ENCODE results near the gene KCNMB1. TPM values are rescaled to one million over a fixed set of nuclear protein-coding genes. Genes with fewer than 3 reads are reported as not detected.

The KCNMB1 gene
- total and polyA plus RNA-seq, 2 of the 13 experiments (the other 11 are each of a cell fraction or from before 2014, with no cell fraction given), result not detected

DNA sequence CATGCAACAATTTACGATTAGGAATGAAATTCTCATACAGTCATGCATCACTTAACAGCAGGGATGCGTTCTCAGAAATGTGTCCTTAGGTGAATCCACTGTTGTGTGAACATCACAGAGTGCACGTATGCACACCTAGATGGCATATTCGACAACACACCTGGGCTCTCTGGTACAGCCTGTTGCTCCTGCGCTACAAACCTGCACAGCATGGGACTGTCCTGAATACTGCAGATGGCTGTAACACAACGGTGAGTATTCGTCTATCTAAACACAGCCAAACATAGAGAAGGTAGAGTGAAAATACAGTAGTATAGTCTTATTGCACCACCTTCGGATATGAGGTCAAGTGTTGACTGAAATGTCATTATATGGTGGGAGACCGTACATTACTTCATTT is 47.6 kb downstream of the KCNMB1 start (continued):
- TF ChIP-seq, protein P1, sequence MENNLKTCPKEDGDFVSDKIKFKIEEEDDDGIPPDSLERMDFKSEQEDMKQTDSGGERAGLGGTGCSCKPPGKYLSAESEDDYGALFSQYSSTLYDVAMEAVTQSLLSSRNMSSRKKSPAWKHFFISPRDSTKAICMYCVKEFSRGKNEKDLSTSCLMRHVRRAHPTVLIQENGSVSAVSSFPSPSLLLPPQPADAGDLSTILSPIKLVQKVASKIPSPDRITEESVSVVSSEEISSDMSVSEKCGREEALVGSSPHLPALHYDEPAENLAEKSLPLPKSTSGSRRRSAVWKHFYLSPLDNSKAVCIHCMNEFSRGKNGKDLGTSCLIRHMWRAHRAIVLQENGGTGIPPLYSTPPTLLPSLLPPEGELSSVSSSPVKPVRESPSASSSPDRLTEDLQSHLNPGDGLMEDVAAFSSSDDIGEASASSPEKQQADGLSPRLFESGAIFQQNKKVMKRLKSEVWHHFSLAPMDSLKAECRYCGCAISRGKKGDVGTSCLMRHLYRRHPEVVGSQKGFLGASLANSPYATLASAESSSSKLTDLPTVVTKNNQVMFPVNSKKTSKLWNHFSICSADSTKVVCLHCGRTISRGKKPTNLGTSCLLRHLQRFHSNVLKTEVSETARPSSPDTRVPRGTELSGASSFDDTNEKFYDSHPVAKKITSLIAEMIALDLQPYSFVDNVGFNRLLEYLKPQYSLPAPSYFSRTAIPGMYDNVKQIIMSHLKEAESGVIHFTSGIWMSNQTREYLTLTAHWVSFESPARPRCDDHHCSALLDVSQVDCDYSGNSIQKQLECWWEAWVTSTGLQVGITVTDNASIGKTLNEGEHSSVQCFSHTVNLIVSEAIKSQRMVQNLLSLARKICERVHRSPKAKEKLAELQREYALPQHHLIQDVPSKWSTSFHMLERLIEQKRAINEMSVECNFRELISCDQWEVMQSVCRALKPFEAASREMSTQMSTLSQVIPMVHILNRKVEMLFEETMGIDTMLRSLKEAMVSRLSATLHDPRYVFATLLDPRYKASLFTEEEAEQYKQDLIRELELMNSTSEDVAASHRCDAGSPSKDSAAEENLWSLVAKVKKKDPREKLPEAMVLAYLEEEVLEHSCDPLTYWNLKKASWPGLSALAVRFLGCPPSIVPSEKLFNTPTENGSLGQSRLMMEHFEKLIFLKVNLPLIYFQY (CRISPR knock-in tag; IDR thresholded peaks at IDR 0.05; ENCODE audit: borderline replicate concordance), result no peak
- TF ChIP-seq TBL1XR1 (IDR thresholded peaks at IDR 0.05; ENCODE audit: borderline replicate concordance, low read length, partially characterized antibody) (no peak), NFKBIZ (CRISPR knock-in tag; IDR thresholded peaks at IDR 0.05) (no peak)
- TF ChIP-seq, protein P2, sequence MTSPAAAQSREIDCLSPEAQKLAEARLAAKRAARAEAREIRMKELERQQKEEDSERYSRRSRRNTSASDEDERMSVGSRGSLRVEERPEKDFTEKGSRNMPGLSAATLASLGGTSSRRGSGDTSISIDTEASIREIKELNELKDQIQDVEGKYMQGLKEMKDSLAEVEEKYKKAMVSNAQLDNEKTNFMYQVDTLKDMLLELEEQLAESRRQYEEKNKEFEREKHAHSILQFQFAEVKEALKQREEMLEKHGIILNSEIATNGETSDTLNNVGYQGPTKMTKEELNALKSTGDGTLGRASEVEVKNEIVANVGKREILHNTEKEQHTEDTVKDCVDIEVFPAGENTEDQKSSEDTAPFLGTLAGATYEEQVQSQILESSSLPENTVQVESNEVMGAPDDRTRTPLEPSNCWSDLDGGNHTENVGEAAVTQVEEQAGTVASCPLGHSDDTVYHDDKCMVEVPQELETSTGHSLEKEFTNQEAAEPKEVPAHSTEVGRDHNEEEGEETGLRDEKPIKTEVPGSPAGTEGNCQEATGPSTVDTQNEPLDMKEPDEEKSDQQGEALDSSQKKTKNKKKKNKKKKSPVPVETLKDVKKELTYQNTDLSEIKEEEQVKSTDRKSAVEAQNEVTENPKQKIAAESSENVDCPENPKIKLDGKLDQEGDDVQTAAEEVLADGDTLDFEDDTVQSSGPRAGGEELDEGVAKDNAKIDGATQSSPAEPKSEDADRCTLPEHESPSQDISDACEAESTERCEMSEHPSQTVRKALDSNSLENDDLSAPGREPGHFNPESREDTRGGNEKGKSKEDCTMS (CRISPR knock-in tag; conservative IDR thresholded peaks at IDR 0.05), result no peak

DNA sequence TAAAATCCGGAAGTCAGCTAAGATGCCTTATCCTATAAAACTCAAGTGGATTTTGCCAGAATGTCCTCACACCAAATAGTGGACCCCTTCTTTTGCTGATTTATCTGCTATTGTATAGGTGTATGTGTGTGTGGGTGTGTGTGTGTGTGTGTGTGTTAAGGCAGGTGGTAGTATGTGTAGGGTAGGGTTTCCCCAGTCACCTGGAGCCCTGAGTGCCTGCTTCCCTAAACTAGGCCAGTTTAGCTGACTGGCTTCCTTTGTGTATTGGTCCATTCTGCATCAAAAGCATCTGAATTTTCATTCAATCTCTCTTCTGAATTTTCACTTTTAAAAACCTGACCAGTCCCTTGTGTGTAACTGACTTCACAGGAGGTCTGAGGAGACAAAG is 49.4 kb downstream of the KCNMB1 start:
- in situ Hi-C loops (cut with HindIII; ENCODE audit: extremely low pct_ligation_motif_present, low pct_unique_long_range_greater_than_20kb) (no loop called here), intact Hi-C loops (cut with micrococcal nuclease; ENCODE audit: unreplicated experiment) (no loop called here)
- BruUV-seq (replicated peaks), result no TSS peak
- DNase-seq (ENCODE audit: low spot score), result no peak
- CTCF ChIA-PET (ENCODE audit: low intra/inter-chr PET ratio, low total read pairs), result no interaction called here
- H3K4me1 ChIP-seq (ENCODE audit: insufficient read depth, low read length), result no peaks in the 10 kb centered on the region
- 40% methylated on average over 1 of the region's 1 CpG for WGBS (ENCODE audit: low lambda C conversion rate)
- H3K4me2 ChIP-seq (ENCODE audit: low read depth, low read length), result no peak overlapping the region
- H3K9ac ChIP-seq (ENCODE audit: insufficient read depth, low read depth, low read length), result no peak overlapping the region
- H3K4me3 ChIP-seq (replicated peaks in 1 of 3; ENCODE audit: insufficient read depth in 1 of 3, low read depth in 2 of 3, low read length in 3 of 3), result no peak overlapping the region
- no peak overlapping the region for H3K27ac ChIP-seq (ENCODE audit: extremely low read length, insufficient read depth, low read length)
- TF ChIP-seq RXRB (CRISPR knock-in tag; IDR thresholded peaks at IDR 0.05; ENCODE audit: borderline replicate concordance) (no peak), ZNF788 (CRISPR knock-in tag; IDR thresholded peaks at IDR 0.05; ENCODE audit: borderline replicate concordance) (no peak), CC2D1A (CRISPR knock-in tag; IDR thresholded peaks at IDR 0.05) (no peak), ZNF780A (CRISPR knock-in tag; IDR thresholded peaks at IDR 0.05) (no peak), NFKB2 (CRISPR knock-in tag; IDR thresholded peaks at IDR 0.05; ENCODE audit: borderline replicate concordance) (no peak), ATF7-NPFF (CRISPR knock-in tag; IDR thresholded peaks at IDR 0.05; ENCODE audit: low read depth) (no peak)
- no peak for ATAC-seq
- no peaks in the 10 kb centered on the region for H3K79me2 ChIP-seq (ENCODE audit: insufficient read depth, low read length)
- no peak overlapping the region for H2AFZ ChIP-seq (ENCODE audit: low read length)
- H3K9me3 ChIP-seq (ENCODE audit: low read length), result no peaks in the 10 kb centered on the region
- H3K36me3 ChIP-seq (replicated peaks in 1 of 2; ENCODE audit: control insufficient read depth in 1 of 2, insufficient read depth in 2 of 2, low read length in 2 of 2), result no peaks in the 10 kb centered on the region
- POLR2A ChIA-PET, result no interaction called here
- H3K27me3 ChIP-seq (ENCODE audit: control insufficient read depth in 1 of 2, insufficient read depth in 2 of 2, low read length in 2 of 2), result peaks cover 1 to 3% of the 10 kb centered on the region in 2 experiments; a peak in 2 of 5 replicates
- no peak for FAIRE-seq
- no peaks in the 10 kb centered on the region for H4K20me1 ChIP-seq (ENCODE audit: insufficient read depth, low read length)
